HG02759 (cell line): Measurements from ENCODE around the gene TIE1.

Source experiments
- ATAC-seq: cut with Tn5 transposase; IDR thresholded peaks from one replicate; pipeline ENCODE4 v1.9.1; 2021; ENCODE audit warnings: mild to moderate bottlenecking, moderate library complexity; ENCODE audit not compliant: unreplicated experiment

The TIE1 gene

GRCh38 chr1:43334453-43335205 lies 33.8 kb downstream of the TIE1 start:
- ATAC-seq = no peak

- ATAC-seq = no peak
Observed at GRCh38 chr1:43337588-43337987, 36.8 kb downstream of the TIE1 start, which contains the start of gene MPL. Gene MPL (plus strand): TSS chr1:43337818. CDS start chr1:43337849, 31 bp downstream.

DNA sequence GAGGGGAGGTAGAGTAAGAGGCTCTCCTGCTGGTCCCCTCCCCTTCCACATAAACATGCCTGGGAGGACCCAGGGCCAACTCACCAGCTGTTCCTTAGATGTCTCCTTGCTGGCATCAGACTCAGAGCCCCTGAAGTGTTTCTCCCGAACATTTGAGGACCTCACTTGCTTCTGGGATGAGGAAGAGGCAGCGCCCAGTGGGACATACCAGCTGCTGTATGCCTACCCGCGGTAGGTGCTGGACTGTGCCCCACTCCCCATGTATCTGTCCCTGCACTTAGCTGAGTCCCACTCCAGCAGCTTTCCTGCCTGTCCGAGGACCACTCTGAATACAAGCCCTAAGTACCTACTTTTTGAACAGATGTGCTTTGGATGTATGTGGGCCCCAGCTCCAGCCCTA lies 37.2 kb downstream of the TIE1 start:
- no peak for ATAC-seq

DNA sequence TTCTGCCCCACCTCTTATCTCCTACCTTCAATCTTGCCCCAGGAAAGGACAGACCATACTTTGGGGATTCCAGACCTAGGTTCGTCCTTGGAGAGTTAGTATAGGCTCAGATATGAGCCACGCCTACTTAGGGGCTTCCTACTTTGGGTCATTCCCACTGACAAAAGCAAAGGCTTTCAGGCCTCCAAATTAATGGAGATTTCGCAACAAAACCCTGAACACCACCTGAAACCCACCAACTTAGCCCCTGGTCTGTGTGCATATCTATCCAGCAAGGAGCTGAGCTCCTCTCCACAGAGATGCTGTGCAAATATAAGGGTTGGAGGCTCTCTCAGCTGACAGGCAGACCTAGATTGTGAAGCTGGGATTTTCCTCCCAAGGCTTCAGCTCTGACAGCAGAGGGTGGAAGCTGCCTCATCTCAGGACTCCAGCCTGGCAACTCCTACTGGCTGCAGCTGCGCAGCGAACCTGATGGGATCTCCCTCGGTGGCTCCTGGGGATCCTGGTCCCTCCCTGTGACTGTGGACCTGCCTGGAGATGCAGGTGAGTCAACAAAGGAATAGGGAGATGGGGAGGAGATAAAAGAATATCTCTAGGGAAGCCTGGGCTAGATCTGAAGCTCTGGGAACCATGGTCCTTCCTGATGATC lies 38.9 kb downstream of the TIE1 start:
- ATAC-seq = no peak

DNA sequence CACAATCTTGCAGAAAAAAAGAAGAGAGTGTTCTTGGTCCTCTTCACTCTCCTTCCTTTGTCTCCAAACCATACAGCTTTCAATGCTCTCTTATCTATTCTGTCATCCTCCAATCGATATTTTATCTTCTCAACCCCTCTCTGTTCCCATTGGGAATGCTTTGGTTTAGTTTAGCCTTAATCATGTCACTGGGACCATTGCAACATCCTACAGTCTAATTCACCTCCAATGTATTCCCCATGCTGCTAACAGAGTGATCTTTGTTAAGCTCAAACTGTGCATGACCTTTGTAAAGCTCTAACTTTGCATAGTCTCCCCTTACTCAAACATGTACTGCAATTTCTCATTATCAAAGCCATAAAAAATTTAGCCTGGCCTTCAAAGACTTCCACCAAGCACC lies 39.8 kb downstream of the TIE1 start:
- ATAC-seq = no peak

GRCh38 chr1:43344267-43344850 lies 43.6 kb downstream of the TIE1 start:
- no peak for ATAC-seq

- ATAC-seq = no peak
Observed at GRCh38 chr1:43345120-43345519, 44.3 kb downstream of the TIE1 start.

DNA sequence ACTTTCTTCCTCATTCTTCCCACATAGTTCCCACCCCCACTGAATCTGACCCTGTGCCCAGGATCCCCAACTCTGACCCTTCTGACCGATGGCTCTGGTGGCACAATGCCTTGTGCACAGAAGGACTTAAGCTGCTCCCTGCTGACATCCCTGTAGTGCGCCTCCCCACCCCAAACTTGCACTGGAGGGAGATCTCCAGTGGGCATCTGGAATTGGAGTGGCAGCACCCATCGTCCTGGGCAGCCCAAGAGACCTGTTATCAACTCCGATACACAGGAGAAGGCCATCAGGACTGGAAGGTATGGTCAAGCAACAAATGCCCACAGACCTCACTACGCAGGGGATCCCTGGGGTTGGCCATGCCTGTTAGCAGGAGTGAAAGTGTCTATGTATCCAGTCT lies 45.9 kb downstream of the TIE1 start:
- no peak for ATAC-seq

DNA sequence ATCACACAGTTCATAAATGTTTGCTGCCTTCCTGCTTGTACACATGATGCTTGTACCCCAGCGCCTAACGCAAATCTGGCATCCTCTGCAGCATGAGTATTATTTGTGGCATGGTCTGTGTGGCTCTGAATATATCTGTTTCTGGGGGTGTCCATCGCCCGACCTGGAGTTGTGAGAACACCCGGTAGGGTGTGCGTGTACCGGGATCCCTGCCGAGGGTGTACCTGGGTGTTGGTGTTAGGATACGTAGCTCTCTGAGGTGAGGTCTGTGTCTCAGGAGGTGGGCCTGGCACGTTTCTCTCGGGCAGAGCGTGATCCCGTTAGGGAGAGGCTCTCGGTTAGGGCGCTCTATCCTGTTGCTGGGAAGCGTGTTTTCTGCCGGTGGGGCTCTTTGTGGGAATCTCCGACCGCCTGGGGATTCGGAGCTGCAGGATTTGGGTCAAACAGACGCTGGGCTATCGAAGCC lies 47.6 kb downstream of the TIE1 start:
- no peak for ATAC-seq

DNA sequence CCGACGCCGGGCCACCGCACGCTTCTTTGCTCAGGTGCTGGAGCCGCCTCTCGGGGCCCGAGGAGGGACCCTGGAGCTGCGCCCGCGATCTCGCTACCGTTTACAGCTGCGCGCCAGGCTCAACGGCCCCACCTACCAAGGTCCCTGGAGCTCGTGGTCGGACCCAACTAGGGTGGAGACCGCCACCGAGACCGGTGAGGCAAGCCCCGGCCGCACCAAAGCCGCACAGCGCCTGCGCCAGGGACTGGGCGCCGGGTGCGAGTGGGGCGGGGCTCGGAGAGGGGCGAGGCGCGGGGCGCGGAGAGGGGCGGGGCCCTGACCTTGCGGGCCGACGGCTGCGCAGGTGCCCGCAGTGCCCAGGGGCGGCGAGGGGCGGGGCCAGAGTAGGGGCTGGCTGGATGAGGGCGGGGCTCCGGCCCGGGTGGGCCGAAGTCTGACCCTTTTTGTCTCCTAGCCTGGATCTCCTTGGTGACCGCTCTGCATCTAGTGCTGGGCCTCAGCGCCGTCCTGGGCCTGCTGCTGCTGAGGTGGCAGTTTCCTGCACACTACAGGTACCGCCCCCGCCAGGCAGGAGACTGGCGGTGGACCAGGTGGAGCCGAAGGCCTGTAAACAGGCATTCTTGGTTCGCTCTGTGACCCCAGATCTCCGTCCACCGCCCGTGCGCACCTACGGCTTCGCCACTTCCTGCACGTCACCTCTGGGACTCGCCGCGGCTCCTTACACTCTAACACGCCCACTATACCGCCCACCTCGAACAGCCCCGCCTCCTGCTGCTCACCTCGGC lies 48.2 kb downstream of the TIE1 start:
- no peak for ATAC-seq

DNA sequence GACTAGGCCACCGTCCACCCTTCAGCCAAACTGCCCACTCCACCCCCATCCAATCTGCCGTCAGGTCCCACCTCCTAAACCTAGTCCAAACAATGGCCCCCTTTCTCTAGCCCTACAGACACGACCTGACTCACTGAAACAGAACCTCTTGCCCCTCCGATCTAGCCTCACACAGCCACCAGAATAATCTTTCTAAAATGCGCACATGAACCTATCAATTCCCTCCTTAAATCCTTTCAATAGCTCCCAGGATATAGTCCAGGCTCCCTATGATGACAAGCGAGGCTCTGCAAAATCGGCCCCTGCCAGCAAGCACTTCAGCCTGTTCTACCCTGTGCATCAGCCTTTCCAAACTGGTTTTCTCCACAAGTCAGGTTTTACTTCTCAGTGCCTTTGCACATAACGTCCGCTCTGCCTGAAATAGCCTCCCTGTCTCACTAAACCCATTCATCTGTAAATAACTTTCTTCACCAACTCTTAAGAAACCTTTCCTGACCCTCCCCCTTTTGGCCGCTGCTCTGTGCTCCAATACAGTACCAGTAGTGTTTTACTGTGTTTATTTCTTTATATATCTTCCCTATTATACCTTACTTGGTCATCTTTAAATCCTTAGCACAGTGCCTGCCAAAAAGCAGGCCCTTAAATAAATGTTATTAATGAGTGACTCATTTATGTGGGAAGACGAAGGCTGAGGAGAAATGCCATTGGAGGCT lies 49.0 kb downstream of the TIE1 start:
- ATAC-seq = no peak

DNA sequence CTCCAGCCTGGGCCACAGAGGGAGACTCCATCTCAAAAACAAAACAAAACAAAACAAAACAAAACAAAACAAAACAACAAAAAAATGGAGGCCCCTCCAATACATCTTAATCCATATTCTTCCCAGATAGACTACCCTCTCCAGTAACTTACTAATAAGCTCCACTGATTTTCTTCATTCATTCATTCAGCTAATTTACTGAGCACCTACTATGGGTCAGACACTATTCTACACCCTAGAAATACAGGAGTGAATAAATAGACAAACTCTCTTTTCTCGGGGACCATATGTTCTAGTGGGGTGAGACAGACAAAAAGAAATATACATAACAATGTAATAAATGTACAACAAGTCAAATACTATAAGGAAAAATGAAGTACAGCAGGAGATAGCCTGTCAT lies 50.2 kb downstream of the TIE1 start:
- no peak for ATAC-seq

GRCh38 chr1:43351421-43352350 lies 50.9 kb downstream of the TIE1 start:
- no peak for ATAC-seq

DNA sequence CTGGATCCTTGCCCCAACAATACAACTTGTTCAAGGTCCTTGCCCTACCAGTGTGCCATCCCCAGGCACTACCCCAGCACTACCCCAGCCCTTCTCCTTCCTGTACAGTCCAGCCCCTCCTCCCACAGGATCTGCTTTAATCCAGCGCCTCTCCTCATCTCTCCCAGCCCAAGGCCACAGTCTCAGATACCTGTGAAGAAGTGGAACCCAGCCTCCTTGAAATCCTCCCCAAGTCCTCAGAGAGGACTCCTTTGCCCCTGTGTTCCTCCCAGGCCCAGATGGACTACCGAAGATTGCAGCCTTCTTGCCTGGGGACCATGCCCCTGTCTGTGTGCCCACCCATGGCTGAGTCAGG lies 51.5 kb downstream of the TIE1 start:
- ATAC-seq = no peak

DNA sequence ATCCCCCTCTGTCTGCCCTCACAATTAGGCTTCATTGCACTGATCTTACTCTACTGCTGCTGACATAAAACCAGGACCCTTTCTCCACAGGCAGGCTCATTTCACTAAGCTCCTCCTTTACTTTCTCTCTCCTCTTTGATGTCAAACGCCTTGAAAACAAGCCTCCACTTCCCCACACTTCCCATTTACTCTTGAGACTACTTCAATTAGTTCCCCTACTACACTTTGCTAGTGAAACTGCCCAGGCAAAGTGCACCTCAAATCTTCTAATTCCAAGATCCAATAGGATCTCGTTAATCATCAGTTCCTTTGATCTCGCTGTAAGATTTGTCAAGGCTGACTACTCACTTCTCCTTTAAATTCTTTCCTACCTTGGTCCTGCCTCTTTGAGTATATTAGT lies 52.1 kb downstream of the TIE1 start:
- no peak for ATAC-seq

DNA sequence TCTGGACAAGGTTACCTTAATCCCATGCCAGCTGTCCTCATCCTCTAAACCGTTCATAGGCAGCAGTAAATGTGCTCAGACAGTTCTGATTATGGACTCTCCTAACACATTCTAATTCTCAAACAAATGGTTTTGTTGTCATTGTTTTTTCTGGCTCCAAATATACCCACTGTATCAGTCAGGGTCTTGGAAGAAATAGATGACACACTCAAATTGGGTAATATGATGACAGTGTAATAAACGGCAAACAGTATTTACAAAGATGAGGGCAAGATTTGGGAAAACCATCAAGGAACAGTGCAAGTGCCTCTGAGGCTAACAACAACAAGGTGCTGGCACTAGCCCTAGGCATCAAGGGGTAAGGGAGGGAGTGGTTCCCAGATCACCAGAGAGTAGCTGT lies 53.7 kb downstream of the TIE1 start:
- no peak for ATAC-seq

DNA sequence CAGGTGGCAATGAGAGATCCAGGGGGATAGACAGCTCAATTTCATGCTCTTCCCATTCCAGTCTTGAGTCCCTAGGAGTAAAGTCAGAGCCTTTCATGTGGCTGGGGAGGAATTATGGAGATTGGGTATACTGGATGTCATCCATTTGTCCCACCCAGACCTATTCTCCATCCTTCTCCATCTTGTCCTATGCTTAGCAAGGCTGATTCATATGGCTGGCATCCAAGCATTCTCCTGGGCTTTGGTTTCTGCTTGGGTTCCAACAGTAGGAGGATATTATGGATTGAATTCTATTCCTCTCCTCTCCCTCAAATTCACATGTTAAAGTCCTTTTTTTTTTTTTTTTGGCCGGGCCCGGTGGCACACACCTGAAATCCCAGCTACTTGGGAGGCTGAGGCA lies 54.2 kb downstream of the TIE1 start:
- no peak for ATAC-seq

DNA sequence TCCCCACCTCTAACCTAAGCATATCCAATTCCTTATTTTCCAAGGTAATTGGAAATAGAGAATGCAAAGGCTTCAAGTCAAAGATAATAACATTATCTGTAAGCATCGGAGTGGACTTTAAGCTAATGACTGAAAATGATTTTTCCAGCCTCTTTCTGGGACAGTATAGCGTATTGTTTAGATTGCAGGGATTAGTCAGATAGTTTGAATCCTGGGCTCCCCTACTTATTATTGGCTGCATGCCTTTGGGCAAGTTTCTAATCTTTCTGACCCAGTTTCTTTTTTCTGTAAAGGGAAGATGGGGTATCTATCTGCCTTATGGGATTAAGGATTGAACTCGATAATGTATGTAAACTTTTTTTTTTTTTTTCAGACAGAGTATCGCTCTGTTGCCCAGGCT lies 56.5 kb downstream of the TIE1 start:
- ATAC-seq = no peak

DNA sequence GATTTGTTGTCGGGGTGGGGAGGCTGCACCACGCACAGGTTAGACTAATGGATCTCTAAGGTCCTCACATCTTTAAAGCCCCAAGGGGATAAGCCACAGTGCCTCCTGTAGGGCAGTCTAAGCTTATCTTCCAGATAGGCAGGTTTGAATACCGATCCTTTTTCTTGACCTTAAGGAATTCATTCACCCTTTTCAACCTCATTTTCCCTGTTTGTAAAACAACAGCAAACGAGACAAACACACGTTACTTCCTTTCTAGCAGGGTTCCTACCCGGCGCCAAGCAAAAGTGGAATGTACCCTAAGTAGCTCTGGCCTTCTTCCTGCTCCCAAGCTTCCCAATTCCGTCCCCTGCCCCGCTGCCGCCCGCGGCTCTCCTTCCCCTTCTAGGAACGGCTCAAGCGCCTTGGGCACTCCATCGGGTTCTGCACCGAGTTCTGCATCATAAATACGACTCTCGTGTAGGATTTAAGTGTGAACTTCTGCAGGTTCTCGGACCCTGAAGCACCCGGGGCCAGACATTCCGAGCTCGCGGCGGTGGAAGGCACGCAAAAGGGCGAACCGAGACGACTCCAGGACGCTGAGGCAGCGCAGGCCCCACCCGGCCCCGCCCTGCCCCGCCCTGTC lies 57.5 kb downstream of the TIE1 start:
- peak; percentile 22 for ATAC-seq
